ENCODE data around the gene ZFHX3. TPM values are rescaled to one million over a fixed set of nuclear protein-coding genes. Genes with fewer than 3 reads are reported as not detected.

The ZFHX3 gene
- total RNA-seq, 1 donor from 2014 or later: 3.6 TPM

GRCh38 chr16:73041676-73042075, 6.3 kb downstream of the ZFHX3 start:
- DNase-seq (ENCODE audit: low read depth): no peak

DNA sequence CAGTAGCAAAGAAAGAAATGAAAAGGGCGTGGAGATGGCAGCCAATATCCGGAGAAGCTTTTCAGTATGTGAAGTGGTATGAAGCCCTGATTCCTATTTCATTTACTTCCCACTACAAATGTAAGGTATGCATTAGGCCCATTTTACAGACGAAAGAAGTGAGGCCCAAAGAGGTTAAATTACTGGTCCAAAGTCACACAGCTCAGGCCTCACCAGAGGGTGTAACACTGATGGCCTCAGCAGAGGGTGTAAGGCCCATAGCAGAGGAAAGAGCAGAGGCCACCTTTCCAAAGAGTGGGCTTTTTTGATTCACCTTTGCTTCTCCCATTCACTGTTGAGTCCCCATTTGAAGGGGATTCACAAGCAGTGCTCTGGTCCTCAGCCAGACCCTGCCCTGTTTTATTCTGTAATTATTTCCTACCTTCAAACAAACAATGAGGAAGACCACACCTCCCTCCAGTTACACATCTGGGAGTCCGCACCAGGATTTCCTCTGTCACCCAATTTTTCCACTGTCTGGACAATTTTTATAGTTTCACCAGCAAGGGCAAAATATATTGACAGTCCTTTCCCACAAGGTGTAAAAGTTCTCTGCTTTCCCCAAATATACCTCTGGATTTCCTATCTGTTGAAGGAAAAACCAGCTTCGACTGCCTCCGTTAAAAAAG, 7.1 kb downstream of the ZFHX3 start:
- no peak for DNase-seq (ENCODE audit: low read depth)

- no peak for DNase-seq (ENCODE audit: low read depth)
Observed at GRCh38 chr16:73040136-73040535, 7.8 kb downstream of the ZFHX3 start.

DNA sequence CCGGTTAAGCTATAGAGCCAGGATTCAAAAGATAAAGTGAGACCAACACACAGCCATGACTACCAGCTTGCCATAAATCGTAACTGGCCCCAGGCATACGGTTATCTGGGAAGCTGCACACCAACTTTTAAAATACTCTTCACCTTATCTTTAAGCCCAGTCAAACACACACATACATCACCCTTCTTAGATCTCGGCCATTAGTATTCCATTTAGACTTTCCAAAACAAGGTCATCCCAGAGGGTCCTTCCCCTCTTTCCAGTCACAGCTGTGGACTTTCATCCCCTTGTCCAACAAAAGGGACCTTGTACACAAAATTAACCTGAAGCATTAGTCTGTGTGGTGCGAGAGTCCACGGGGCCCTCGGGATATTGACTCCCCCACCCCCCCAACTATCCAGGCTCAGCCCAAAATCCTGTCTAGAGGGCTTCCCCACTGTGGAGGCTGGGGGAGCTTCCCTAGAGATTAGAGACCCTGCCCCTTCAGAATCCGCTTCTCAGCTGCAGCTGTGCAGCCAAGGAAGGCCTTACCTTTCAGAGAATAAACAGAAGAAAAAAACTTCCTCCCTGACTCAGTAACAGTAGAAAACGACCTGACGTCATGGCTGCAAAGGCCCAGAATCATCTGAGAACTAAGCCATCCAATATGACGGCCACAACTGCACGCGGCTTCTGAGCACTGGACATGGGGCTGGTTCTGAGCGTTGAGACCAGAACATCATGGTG, 9.9 kb downstream of the ZFHX3 start:
- no peak for DNase-seq (ENCODE audit: low read depth)

DNA sequence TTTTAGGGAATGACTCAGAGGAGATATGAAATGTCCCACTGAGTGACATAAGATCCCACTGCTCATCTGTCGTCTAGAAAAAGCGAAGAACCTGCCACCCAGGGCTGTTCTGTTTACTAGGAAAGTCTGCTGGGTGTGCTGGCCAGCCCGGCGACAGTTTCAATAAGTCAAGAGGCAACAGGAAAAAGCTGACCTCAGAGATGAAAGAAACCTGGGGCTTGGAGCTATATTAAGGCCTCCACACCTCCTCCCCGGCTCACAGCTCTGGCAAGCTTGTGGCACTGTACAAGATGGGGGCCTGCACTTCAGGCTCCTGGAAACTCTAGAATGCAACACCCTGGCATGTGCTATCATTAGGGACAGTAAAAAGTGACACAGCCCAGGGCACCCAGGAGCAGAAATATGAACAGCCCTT, 10.6 kb downstream of the ZFHX3 start:
- DNase-seq (ENCODE audit: low read depth): peak; percentile 73

- no peak for DNase-seq (ENCODE audit: low read depth)
Observed at GRCh38 chr16:73036074-73036826, 11.7 kb downstream of the ZFHX3 start.

GRCh38 chr16:73034374-73034773, 13.6 kb downstream of the ZFHX3 start:
- no peak for DNase-seq (ENCODE audit: low read depth)

DNA sequence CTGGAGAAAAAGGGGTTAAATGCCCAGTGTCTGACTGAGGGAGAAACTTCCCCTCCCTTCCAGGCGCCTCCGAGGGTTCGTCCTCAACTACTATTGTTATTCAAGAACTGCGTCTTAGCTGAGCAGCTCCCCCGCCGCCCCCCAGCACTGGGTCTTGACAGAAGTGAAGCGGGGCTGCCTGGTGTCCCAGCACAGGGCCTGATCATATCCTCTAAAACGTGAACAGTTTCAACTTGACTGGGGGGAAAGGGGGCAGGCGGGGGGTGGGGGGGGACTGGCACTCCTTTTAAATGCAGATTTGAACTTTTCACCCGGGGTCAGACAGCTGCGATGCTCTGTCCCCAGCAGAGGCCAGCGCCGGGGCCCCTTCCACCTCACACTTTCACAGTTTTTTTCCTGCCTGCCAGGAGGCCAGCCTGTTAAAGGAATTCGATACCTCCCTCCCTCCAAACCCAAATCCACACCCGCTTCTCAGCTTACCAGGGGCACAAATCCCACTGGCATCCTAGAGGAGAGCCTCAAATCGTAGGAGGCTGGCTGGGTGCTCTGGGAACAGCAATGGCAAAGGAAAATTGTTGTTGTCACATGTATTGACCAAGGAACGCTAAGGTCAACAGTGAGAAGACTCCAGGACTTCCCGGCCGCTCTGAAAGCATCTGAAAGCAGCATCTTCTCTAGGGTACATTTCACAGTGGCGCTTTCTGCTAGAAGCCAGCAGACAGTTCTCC, 14.5 kb downstream of the ZFHX3 start:
- peak; percentile 81 for DNase-seq (ENCODE audit: low read depth)

DNA sequence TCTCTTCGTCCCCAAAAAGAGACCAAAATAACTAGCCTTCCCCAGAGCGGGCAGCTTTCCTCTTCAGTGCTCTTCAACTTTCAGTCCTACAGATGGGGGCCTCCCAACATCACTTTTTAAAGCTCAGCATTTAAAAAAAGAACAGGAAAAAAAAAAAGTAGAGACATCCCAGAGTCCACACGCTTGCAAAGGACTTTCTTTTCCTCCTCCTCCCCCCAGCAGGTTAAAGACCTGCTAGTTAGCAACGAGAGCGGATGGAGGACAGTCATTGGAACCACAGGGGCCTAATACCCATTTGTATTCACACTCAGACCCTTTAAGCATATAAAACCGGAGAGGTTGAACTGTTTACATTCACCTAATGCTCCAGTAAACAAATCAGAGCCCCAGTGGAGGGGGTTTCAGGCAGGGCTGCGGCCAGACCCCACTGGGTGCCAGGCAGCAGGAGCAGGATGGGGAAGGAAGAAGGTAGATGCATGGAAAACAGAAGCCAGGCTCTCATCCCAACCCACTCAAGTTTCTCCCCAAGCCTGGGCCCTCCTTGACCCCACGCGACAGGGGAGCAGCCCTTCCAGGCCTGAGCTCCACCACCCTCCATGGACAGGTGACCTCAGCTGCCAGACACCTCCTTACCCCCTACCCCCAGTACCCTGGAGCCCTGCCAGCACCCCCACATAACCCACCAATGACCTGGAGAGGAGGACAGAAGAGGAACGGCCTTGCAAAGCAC, 15.2 kb downstream of the ZFHX3 start:
- no peak for DNase-seq (ENCODE audit: low read depth)

DNA sequence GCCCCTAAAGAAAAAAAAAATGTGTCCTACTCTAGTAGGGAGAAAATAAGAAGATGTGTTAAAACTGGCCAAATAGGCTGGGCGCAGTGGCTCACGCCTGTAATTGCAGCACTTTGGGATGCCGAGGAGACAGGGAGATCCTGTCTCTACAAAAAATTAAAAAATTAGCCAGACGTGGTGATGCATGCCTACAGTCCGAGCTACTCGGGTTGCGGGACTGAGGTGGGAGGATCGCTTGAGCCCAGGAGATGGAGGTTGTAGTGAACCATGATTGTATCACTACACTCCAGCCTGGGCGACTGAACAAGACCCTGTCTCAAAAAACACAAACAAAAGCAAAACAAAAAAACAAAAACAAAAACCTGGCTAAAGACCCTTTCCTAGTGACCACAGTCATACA, 15.9 kb downstream of the ZFHX3 start:
- no peak for DNase-seq (ENCODE audit: low read depth)

- DNase-seq (ENCODE audit: low read depth): no peak
Observed at GRCh38 chr16:73031155-73031866, 16.6 kb downstream of the ZFHX3 start.

- DNase-seq (ENCODE audit: low read depth): no peak
Observed at GRCh38 chr16:73028721-73029361, 19.1 kb downstream of the ZFHX3 start.

DNA sequence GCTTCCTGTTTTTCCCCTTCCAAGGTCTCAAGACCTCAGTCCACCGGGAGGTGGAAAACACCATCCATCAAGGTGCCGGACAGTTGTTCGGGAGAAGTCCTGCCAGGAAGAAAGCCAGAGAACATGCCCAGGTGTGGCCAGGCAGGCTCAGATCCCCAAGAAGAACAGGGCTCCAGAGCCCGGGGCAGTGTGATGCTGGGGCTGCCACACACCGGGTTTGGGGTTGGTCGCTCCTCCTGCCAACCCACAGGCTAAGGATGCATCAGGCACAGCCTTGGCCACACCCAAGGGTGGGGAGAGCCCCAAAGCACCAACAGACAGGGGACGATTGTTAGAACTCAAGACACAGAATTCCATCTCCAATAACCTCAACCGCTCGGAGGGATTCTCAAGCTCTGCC, 19.7 kb downstream of the ZFHX3 start:
- DNase-seq (ENCODE audit: low read depth): no peak

DNA sequence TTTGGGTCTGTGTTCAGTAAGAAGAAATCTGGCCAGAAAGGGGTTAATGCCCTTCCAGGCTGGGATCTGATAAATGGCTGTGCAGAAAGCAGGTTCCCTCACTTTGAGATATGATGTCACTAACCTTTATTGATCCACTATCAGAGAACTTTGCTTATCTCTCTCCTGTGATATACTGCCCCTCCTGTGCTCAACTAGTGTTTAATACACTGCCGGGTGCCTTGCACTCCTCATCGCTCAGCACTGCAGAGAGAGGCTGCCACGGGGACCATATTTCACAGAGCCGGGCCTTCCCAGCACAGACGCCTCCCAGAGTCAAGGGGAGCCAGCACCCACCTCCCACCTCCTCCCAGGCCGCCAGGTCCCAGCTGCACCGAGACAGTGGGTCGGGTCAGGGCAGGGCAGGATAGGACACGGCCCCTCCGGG, 20.2 kb downstream of the ZFHX3 start:
- DNase-seq (ENCODE audit: low read depth): no peak

- DNase-seq (ENCODE audit: low read depth): peak; percentile 78
Observed at GRCh38 chr16:73026754-73027684, 20.9 kb downstream of the ZFHX3 start.

DNA sequence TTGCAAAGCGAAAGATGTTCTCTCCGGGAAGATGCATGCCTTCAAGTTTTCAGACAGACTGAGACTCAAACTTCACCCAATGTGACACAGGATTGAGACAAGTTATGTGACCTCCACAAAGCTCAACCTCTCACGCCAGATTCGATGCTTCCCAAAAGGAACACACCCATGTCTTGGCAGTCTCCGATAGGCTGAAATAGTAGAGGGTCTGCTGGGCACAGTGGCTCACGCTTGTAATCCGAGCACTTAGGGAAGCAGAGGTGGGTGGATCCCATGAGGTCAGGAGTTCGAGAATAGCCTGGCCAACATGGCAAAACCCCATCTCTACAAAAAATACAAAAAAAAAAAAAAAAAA, 22.1 kb downstream of the ZFHX3 start:
- peak; percentile 46 for DNase-seq (ENCODE audit: low read depth)

DNA sequence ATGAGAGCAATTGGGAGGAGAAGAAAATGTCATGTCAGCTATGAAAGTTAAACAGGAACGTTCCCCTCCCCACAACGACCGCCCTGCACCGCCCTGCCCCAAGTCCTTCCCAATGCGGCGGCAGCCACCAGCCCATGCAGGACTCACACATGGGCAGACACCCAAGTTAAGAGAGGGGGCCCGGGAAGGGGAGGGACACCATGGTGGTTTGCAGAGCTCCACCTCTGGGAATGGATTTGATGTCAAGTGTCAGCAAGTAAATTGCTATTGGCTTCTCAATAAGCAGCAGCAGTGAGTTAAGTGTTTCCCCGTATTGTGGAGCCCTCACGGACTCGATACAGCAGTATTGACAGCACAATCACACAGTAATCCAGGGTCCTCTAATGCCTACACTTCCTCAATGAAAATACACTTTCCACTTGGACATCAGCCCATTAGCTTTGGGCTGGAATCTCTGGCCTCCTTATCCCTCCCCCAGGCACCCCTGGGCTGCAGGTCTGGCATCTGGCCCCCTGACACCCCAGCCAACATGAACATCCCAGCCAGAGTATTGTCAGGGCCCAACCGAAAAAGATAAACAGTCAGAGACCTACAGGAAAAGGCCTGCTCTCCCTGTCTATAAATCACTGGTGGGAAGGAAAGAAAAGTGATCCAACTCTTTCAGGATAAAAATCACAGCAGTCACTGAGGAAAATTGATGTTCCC, 22.6 kb downstream of the ZFHX3 start:
- DNase-seq (ENCODE audit: low read depth): no peak

DNA sequence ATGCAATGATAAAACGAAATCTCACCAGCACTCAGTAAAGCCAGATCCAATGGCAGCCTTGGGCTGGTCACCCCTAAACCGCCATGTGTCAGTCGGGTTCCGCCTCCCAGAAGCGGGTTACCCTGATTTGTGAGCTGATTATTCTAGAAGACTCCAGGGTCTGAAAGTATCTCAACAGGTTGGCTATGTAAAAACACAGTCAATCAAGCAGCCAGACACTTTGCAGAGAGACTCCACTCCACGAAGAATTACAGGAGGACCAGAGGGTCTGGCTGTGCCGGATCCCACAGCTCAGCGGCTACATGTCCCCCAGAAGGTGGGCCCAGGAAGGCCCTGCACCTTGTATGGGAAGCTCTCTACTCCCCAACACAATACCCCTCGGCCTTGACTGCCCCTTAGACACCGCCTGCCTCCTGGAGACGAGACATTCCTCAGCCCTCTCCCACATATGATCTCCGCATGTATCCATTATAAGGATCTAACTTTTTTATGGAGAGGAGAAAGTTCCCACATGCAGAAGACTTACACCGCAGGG, 23.3 kb downstream of the ZFHX3 start:
- no peak for DNase-seq (ENCODE audit: low read depth)

All from myocyte (in vitro differentiated cells).